H1 (cell line): ENCODE data around the gene ADGRF1. TPM values are rescaled to one million over a fixed set of nuclear protein-coding genes. Genes with fewer than 3 reads are reported as not detected.

Source experiments
- CTCF ChIA-PET: fragments of 300-600 bp; sonication (Branson Sonifier 250); formaldehyde crosslinking; loops from one replicate; lab custom pipeline; 2021; ENCODE audit not compliant: partially characterized antibody; lab: Charles Lee
- POLR2A ChIA-PET: fragments of 300-600 bp; sonication (Branson Sonifier 250); formaldehyde crosslinking; loops from one replicate; lab custom pipeline; 2021; ENCODE audit warnings: inconsistent platforms; ENCODE audit not compliant: partially characterized antibody; lab: Charles Lee
- DNase-seq, 2 experiments: peaks; one replicate each; pipeline versions ENCODE4 v3.0.0 to v3.0.0-alpha.2; 2010 to 2022; ENCODE audit warnings: low spot score in 2 of 2, low read depth in 1 of 2, mixed read lengths in 1 of 2
- FAIRE-seq: peaks from 2 replicates; lab custom pipeline; 2011; peaks lifted over from hg19 to GRCh38; lab: Jason Lieb, UNC
- H2AFZ ChIP-seq: 2 replicates; pipeline ENCODE4 v1.8.1; 2012; ENCODE audit warnings: low read length, inconsistent platforms
- H2AK5ac ChIP-seq: 2 replicates; pipeline ENCODE4 v1.6.1; 2013; ENCODE audit warnings: low read depth, low read length
- H2BK120ac ChIP-seq: replicated peaks from 2 replicates; pipeline ENCODE3; 2013; ENCODE audit warnings: low read depth, low read length, inconsistent platforms
- H2BK12ac ChIP-seq: 2 replicates; pipeline ENCODE4 v1.6.1; 2013; ENCODE audit warnings: low read depth, low read length
- H2BK15ac ChIP-seq: 2 replicates; pipeline ENCODE4 v1.6.1; 2013; ENCODE audit warnings: low read length
- H2BK20ac ChIP-seq: 2 replicates; pipeline ENCODE4 v1.6.1; 2013; ENCODE audit warnings: low read length
- H2BK5ac ChIP-seq: 2 replicates; pipeline ENCODE4 v1.6.1; 2013; ENCODE audit warnings: low read depth, low read length
- H3K14ac ChIP-seq: 2 replicates; pipeline ENCODE4 v1.6.1; 2013; ENCODE audit warnings: inconsistent platforms; ENCODE audit not compliant: insufficient read length
- H3K18ac ChIP-seq: 2 replicates; pipeline ENCODE4 v1.6.1; 2013; ENCODE audit warnings: low read length; ENCODE audit errors: extremely low read depth
- H3K23ac ChIP-seq: 2 replicates; pipeline ENCODE4 v1.6.1; 2013; ENCODE audit warnings: inconsistent platforms; ENCODE audit not compliant: insufficient read length
- H3K23me2 ChIP-seq: 2 replicates; pipeline ENCODE4 v1.6.1; 2013; ENCODE audit warnings: low read depth, low read length
- H3K27ac ChIP-seq: 2 replicates; pipeline ENCODE4 v1.6.1; 2011; ENCODE audit warnings: low read depth, low read length, inconsistent platforms
- H3K27me3 ChIP-seq, 4 experiments: replicated peaks in 1 of 4; 1 replicate in 1 of 4; 2 replicates in 3 of 4; pipeline versions ENCODE4 v1.6.1 to v1.8.1; 2011 to 2013; ENCODE audit warnings: low read length in 3 of 4, mild to moderate bottlenecking in 3 of 4, inconsistent platforms in 2 of 4, mixed read lengths in 2 of 4, moderate library complexity in 1 of 4; ENCODE audit not compliant: control insufficient read depth in 3 of 4, insufficient read depth in 3 of 4; ENCODE audit errors: extremely low read depth in 1 of 4
- H3K36me3 ChIP-seq, 4 experiments: 2 replicates each; pipeline versions ENCODE4 v1.6.1 to v1.8.1; 2011 to 2013; ENCODE audit warnings: mild to moderate bottlenecking in 4 of 4, low read length in 3 of 4, moderate library complexity in 2 of 4, control low read depth in 1 of 4, inconsistent platforms in 1 of 4; ENCODE audit not compliant: insufficient read depth in 4 of 4, control insufficient read depth in 2 of 4
- H3K4ac ChIP-seq: replicated peaks from 2 replicates; pipeline ENCODE3; 2013; ENCODE audit warnings: low read length, low read depth, mixed read lengths, inconsistent platforms; ENCODE audit not compliant: insufficient read length
- H3K4me1 ChIP-seq, 4 experiments: replicated peaks in 1 of 4; 1 replicate in 1 of 4; 2 replicates in 3 of 4; pipeline versions ENCODE4 v1.6.1 to v1.8.1; 2011 to 2013; ENCODE audit warnings: low read length in 3 of 4, inconsistent platforms in 2 of 4, mixed read lengths in 1 of 4; ENCODE audit not compliant: insufficient read depth in 4 of 4, control insufficient read depth in 3 of 4
- H3K4me2 ChIP-seq, 2 experiments: 2 replicates each; pipeline versions ENCODE4 v1.6.1 to v1.8.1; 2011 to 2013; ENCODE audit warnings: low read depth in 2 of 2, low read length in 2 of 2, control low read depth in 1 of 2, inconsistent platforms in 1 of 2, mild to moderate bottlenecking in 1 of 2; ENCODE audit not compliant: insufficient read depth in 1 of 2
- H3K4me3 ChIP-seq, 4 experiments: fragments of 200-600, 300-600 bp in 1 of 4; sonication (generic), shearing (Covaris generic), sonication (Bioruptor Twin) in 1 of 4; 2 replicates each; pipeline versions ENCODE4 v1.5.1 to v1.8.1; 2011 to 2016; ENCODE audit warnings: low read length in 4 of 4, low read depth in 3 of 4, control low read depth in 2 of 4, inconsistent platforms in 2 of 4, mild to moderate bottlenecking in 2 of 4, mixed read lengths in 1 of 4, moderate library complexity in 1 of 4; ENCODE audit not compliant: insufficient read depth in 2 of 4; ENCODE audit errors: extremely low read depth in 1 of 4
- H3K56ac ChIP-seq: replicated peaks from 2 replicates; pipeline ENCODE3; 2013; ENCODE audit warnings: low read depth, mild to moderate bottlenecking, mixed read lengths, low read length, inconsistent platforms; ENCODE audit not compliant: insufficient read length
- H3K79me1 ChIP-seq: 2 replicates; pipeline ENCODE4 v1.6.1; 2013; ENCODE audit warnings: low read depth, low read length, control low read depth
- H3K79me2 ChIP-seq, 2 experiments: 2 replicates each; pipeline versions ENCODE4 v1.6.1 to v1.8.1; 2012 to 2013; ENCODE audit warnings: low read length in 2 of 2, mild to moderate bottlenecking in 2 of 2, inconsistent platforms in 1 of 2; ENCODE audit not compliant: insufficient read depth in 2 of 2, control insufficient read depth in 1 of 2
- H3K9ac ChIP-seq, 4 experiments: replicated peaks in 1 of 4; 1 replicate in 1 of 4; 2 replicates in 3 of 4; pipeline versions ENCODE4 v1.6.1 to v1.8.1; 2011 to 2013; ENCODE audit warnings: low read depth in 3 of 4, low read length in 3 of 4, control low read depth in 2 of 4, mild to moderate bottlenecking in 2 of 4, moderate library complexity in 2 of 4, inconsistent platforms in 1 of 4; ENCODE audit errors: extremely low read depth in 1 of 4
- H3K9me3 ChIP-seq, 2 experiments: 2 replicates each; pipeline versions ENCODE4 v1.6.1 to v1.8.1; 2012 to 2013; ENCODE audit warnings: mild to moderate bottlenecking in 2 of 2, moderate library complexity in 2 of 2, control low read depth in 1 of 2, inconsistent platforms in 1 of 2, low read depth in 1 of 2, low read length in 1 of 2, mixed read lengths in 1 of 2; ENCODE audit not compliant: insufficient read depth in 2 of 2
- H4K20me1 ChIP-seq, 2 experiments: replicated peaks in 1 of 2; 2 replicates each; pipeline versions ENCODE3 to v1.8.1; 2011 to 2013; ENCODE audit warnings: inconsistent platforms in 2 of 2, low read length in 2 of 2, mild to moderate bottlenecking in 1 of 2; ENCODE audit not compliant: insufficient read depth in 2 of 2, control insufficient read depth in 1 of 2
- H4K5ac ChIP-seq: 2 replicates; pipeline ENCODE4 v1.6.1; 2013; ENCODE audit warnings: low read length, low read depth, mixed read lengths, inconsistent platforms; ENCODE audit not compliant: insufficient read length
- H4K8ac ChIP-seq: 2 replicates; pipeline ENCODE4 v1.8.0; 2013; ENCODE audit warnings: mild to moderate bottlenecking, moderate library complexity, low read length, inconsistent platforms; ENCODE audit not compliant: insufficient read depth; ENCODE audit errors: extremely low read depth
- H4K91ac ChIP-seq: replicated peaks from 2 replicates; pipeline ENCODE3; 2013; ENCODE audit warnings: low read length, mixed read lengths, inconsistent platforms; ENCODE audit not compliant: insufficient read length
- EGR1 ChIP-seq: IDR thresholded peaks from 2 replicates; pipeline ENCODE4 v1.6.1; 2011; ENCODE audit warnings: low read depth, low read length, borderline replicate concordance
- POLR2AphosphoS5 ChIP-seq: IDR thresholded peaks from 2 replicates; pipeline ENCODE4 v1.6.1; 2011; ENCODE audit warnings: low read depth, low read length
- POU5F1 ChIP-seq: IDR thresholded peaks from 2 replicates; pipeline ENCODE4 v1.6.1; 2011; ENCODE audit warnings: low read depth, mild to moderate bottlenecking, low read length, moderate library complexity
- SIRT6 ChIP-seq: IDR thresholded peaks from one replicate; pipeline ENCODE4 v1.7.1; 2012; ENCODE audit warnings: low read length, inconsistent platforms
- WGBS, 2 experiments: shearing (Covaris generic) in 1 of 2; methylation state at CpG; one replicate each; pipeline versions ENCODE4 v1.1.6 to v1.1.7; 2013 to 2015; ENCODE audit warnings: low lambda C conversion rate in 2 of 2, mixed read lengths in 2 of 2, inconsistent platforms in 1 of 2, low coverage in 1 of 2, missing lambda C conversion rate in 1 of 2; ENCODE audit not compliant: insufficient replicate concordance in 2 of 2, insufficient coverage in 1 of 2, insufficient read length in 1 of 2; ENCODE audit errors: extremely low coverage in 1 of 2, missing lambda C conversion rate in 1 of 2; 5-methylcytosine and 5-hydroxymethylcytosine counted together
- polyA plus RNA-seq, 7 experiments: library from polyadenylated mRNA; depleted of rRNA in 3 of 7; stranded (reverse) in 5 of 7; unstranded in 2 of 7; fragments of >200 nt in 5 of 7; fragments of 200-250 nt in 2 of 7; gene quantifications; 1 replicate in 5 of 7; 2 replicates in 1 of 7; 4 replicates in 1 of 7; pipeline versions ENCODE4 v1.2.1 to v1.2.3, GENCODE V29; 2011 to 2013; ENCODE audit warnings: missing spikeins in 2 of 7, mixed read lengths in 2 of 7
- total RNA-seq: library from RNA; stranded (reverse); fragmentation: NEBNext Ultra II Directional; extraction: Animal tissue kit (Norgen Biotek cat#: 25700); gene quantifications from 2 replicates; pipeline ENCODE4 v1.2.1, GENCODE V29; 2021
- TF ChIP-seq, protein P1 (sequence below): IDR thresholded peaks from 2 replicates; pipeline ENCODE4 v1.6.1; 2011; ENCODE audit warnings: low read length, improper control_type of control experiment
- TF ChIP-seq, protein P2 (sequence below): IDR thresholded peaks from 2 replicates; pipeline ENCODE4 v1.6.1; 2011; ENCODE audit warnings: low read depth, mild to moderate bottlenecking, low read length; ENCODE audit not compliant: insufficient read depth

Gene ADGRF1
- total and polyA plus RNA-seq, 2 of the 8 experiments (the other 6 are each of a cell fraction or from before 2014, with no cell fraction given), result not detected

GRCh38 chr6:47090881-47091280, 48.7 kb upstream of the ADGRF1 start:
- no peak overlapping the region for H3K27ac ChIP-seq
- H2BK120ac ChIP-seq, result no peak overlapping the region
- no peak overlapping the region for H3K9ac ChIP-seq
- no peak overlapping the region for H3K14ac ChIP-seq
- H3K56ac ChIP-seq, result no peak overlapping the region
- no peak overlapping the region for H3K23ac ChIP-seq
- no peaks in the 10 kb centered on the region for H4K20me1 ChIP-seq
- H3K18ac ChIP-seq, result no peak overlapping the region
- H3K27me3 ChIP-seq, result no peaks in the 10 kb centered on the region
- peaks cover 0 to 3% (median 0%) of the 10 kb centered on the region in 4 experiments; a peak in 1 of 7 replicates for H3K4me1 ChIP-seq
- WGBS, 2 experiments, result 80% methylated on average over 6 of the region's 6 CpGs; no CpG with 5 or more reads in 1 of the 2 experiments
- no peak for TF ChIP-seq EGR1
- TF ChIP-seq, protein P1, sequence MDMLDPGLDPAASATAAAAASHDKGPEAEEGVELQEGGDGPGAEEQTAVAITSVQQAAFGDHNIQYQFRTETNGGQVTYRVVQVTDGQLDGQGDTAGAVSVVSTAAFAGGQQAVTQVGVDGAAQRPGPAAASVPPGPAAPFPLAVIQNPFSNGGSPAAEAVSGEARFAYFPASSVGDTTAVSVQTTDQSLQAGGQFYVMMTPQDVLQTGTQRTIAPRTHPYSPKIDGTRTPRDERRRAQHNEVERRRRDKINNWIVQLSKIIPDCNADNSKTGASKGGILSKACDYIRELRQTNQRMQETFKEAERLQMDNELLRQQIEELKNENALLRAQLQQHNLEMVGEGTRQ, result no peak
- TF ChIP-seq, protein P2, sequence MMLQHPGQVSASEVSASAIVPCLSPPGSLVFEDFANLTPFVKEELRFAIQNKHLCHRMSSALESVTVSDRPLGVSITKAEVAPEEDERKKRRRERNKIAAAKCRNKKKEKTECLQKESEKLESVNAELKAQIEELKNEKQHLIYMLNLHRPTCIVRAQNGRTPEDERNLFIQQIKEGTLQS, result no peak
- no peak for TF ChIP-seq SIRT6
- TF ChIP-seq POU5F1, result no peak
- no peak for TF ChIP-seq POLR2AphosphoS5
- H4K8ac ChIP-seq, result no peak overlapping the region
- H2BK20ac ChIP-seq, result no peak overlapping the region
- no peaks in the 10 kb centered on the region for H3K36me3 ChIP-seq
- H3K9me3 ChIP-seq, result no peaks in the 10 kb centered on the region
- DNase-seq, result no peak
- H3K79me2 ChIP-seq, result no peaks in the 10 kb centered on the region
- ChIA-PET CTCF (interaction anchor here (0.8 kb wide), 1 partner anchor 220 kb away, joined by 3 read pairs; no protein-coding TSS in a partner anchor), POLR2A (no interaction called here)
- H3K4me2 ChIP-seq, result no peak overlapping the region
- H3K4ac ChIP-seq, result no peak overlapping the region
- no peak overlapping the region for H2BK15ac ChIP-seq
- FAIRE-seq, result no peak
- H3K79me1 ChIP-seq, result no peaks in the 10 kb centered on the region
- no peak overlapping the region for H4K91ac ChIP-seq
- 0 out of 2 replicates have a peak overlapping the region, but pooled peaks have one; percentile 14 for H2AFZ ChIP-seq
- no peaks in the 10 kb centered on the region for H3K23me2 ChIP-seq
- H3K4me3 ChIP-seq, result no peak overlapping the region
- H2BK12ac ChIP-seq, result no peak overlapping the region
- no peak overlapping the region for H2BK5ac ChIP-seq
- H2AK5ac ChIP-seq, result no peak overlapping the region
- no peak overlapping the region for H4K5ac ChIP-seq
